ENCODE measurements around the gene PLP2.
"Not testable (repeated sequence)": the region's sequence is repeated elsewhere in the genome, so short reads cannot be mapped to it uniquely, and the experiment has no call there.

PLP2 gene

GRCh38 chrX:49173544-49173943 lies 1.8 kb downstream of the PLP2 start:
- H2BK5ac ChIP-seq (ENCODE audit: low read length); DNase-seq; H3K27me3 ChIP-seq (ENCODE audit: insufficient read depth, low read length, poor library complexity); H3K27ac ChIP-seq (ENCODE audit: low read depth, low read length); H4K5ac ChIP-seq (ENCODE audit: low read length); H3K4me3 ChIP-seq (ENCODE audit: low read length); H3K4me1 ChIP-seq (ENCODE audit: control insufficient read depth, low read depth, low read length); H3K79me2 ChIP-seq (ENCODE audit: control insufficient read depth, insufficient read depth, low read length); H4K8ac ChIP-seq (ENCODE audit: low read depth, low read length); H2AK5ac ChIP-seq (ENCODE audit: low read length); H2BK120ac ChIP-seq (ENCODE audit: low read depth, low read length); H3K4me2 ChIP-seq (ENCODE audit: low read length); H3K4ac ChIP-seq (ENCODE audit: low read depth, low read length); H3K79me1 ChIP-seq (ENCODE audit: low read length); H2BK15ac ChIP-seq (replicated peaks; ENCODE audit: low read depth); H3K9ac ChIP-seq (ENCODE audit: low read length); H3K36me3 ChIP-seq (ENCODE audit: control insufficient read depth, insufficient read depth, low read length); H3K56ac ChIP-seq (ENCODE audit: low read length); H3K23ac ChIP-seq (ENCODE audit: low read length); H3K18ac ChIP-seq (ENCODE audit: low read length): not testable (repeated sequence)
- no CpG with 5 or more reads among the region's 8 CpGs for WGBS (ENCODE audit: extremely low coverage, insufficient coverage, low lambda C conversion rate)

- H3K4me1 ChIP-seq (ENCODE audit: control insufficient read depth, low read depth, low read length) = no peaks in the 10 kb centered on the region
- peak; percentile 37 for DNase-seq
- H3K4ac ChIP-seq (ENCODE audit: low read depth, low read length) = no peak overlapping the region
- H3K27me3 ChIP-seq (ENCODE audit: insufficient read depth, low read length, poor library complexity) = no peaks in the 10 kb centered on the region
- H3K23ac ChIP-seq (ENCODE audit: low read length) = no peak overlapping the region
- no peaks in the 10 kb centered on the region for H3K79me1 ChIP-seq (ENCODE audit: low read length)
- H2AK5ac ChIP-seq (ENCODE audit: low read length) = no peak overlapping the region
- H3K4me3 ChIP-seq (ENCODE audit: low read length) = no peak overlapping the region
- H3K18ac ChIP-seq (ENCODE audit: low read length) = no peak overlapping the region
- H4K8ac ChIP-seq (ENCODE audit: low read depth, low read length) = no peak overlapping the region
- no peak overlapping the region for H3K4me2 ChIP-seq (ENCODE audit: low read length)
- H3K27ac ChIP-seq (ENCODE audit: low read depth, low read length) = no peak overlapping the region
- no peak overlapping the region for H3K56ac ChIP-seq (ENCODE audit: low read length)
- WGBS (ENCODE audit: extremely low coverage, insufficient coverage, low lambda C conversion rate) = no CpG with 5 or more reads among the region's 3 CpGs
- H2BK120ac ChIP-seq (ENCODE audit: low read depth, low read length) = no peak overlapping the region
- H3K36me3 ChIP-seq (ENCODE audit: control insufficient read depth, insufficient read depth, low read length) = no peaks in the 10 kb centered on the region
- H2BK15ac ChIP-seq (replicated peaks; ENCODE audit: low read depth) = no peak overlapping the region
- no peak overlapping the region for H3K9ac ChIP-seq (ENCODE audit: low read length)
- H2BK5ac ChIP-seq (ENCODE audit: low read length) = no peak overlapping the region
- no peak overlapping the region for H4K5ac ChIP-seq (ENCODE audit: low read length)
- H3K79me2 ChIP-seq (ENCODE audit: control insufficient read depth, insufficient read depth, low read length) = no peaks in the 10 kb centered on the region
Measured at GRCh38 chrX:49174723-49175122, 3.0 kb downstream of the PLP2 start.

- Histone ChIP-seq H3K4me3 (ENCODE audit: low read length) (no peak overlapping the region), H2BK120ac (ENCODE audit: low read depth, low read length) (no peak overlapping the region), H3K4ac (ENCODE audit: low read depth, low read length) (no peak overlapping the region), H2BK15ac (replicated peaks; ENCODE audit: low read depth) (no peak overlapping the region), H4K8ac (ENCODE audit: low read depth, low read length) (no peak overlapping the region), H3K9ac (ENCODE audit: low read length) (no peak overlapping the region), H3K79me1 (ENCODE audit: low read length) (no peaks in the 10 kb centered on the region), H3K27ac (ENCODE audit: low read depth, low read length) (no peak overlapping the region), H3K4me1 (ENCODE audit: control insufficient read depth, low read depth, low read length) (no peaks in the 10 kb centered on the region), H3K18ac (ENCODE audit: low read length) (no peak overlapping the region), H3K23ac (ENCODE audit: low read length) (no peak overlapping the region), H3K79me2 (ENCODE audit: control insufficient read depth, insufficient read depth, low read length) (no peaks in the 10 kb centered on the region), H4K5ac (ENCODE audit: low read length) (no peak overlapping the region), H2AK5ac (ENCODE audit: low read length) (no peak overlapping the region), H3K4me2 (ENCODE audit: low read length) (no peak overlapping the region), H2BK5ac (ENCODE audit: low read length) (no peak overlapping the region), H3K56ac (ENCODE audit: low read length) (no peak overlapping the region), H3K27me3 (ENCODE audit: insufficient read depth, low read length, poor library complexity) (no peaks in the 10 kb centered on the region), H3K36me3 (ENCODE audit: control insufficient read depth, insufficient read depth, low read length) (no peaks in the 10 kb centered on the region)
- WGBS (ENCODE audit: extremely low coverage, insufficient coverage, low lambda C conversion rate) = no CpG with 5 or more reads among the region's 43 CpGs
- DNase-seq = no peak
Measured at GRCh38 chrX:49175435-49176274, 4.0 kb downstream of the PLP2 start.

- H4K5ac ChIP-seq (ENCODE audit: low read length) = no peak overlapping the region
- no peak overlapping the region for H3K4ac ChIP-seq (ENCODE audit: low read depth, low read length)
- H3K4me1 ChIP-seq (ENCODE audit: control insufficient read depth, low read depth, low read length) = no peaks in the 10 kb centered on the region
- H2BK5ac ChIP-seq (ENCODE audit: low read length) = no peak overlapping the region
- no peak overlapping the region for H3K18ac ChIP-seq (ENCODE audit: low read length)
- no peak overlapping the region for H2AK5ac ChIP-seq (ENCODE audit: low read length)
- H2BK120ac ChIP-seq (ENCODE audit: low read depth, low read length) = no peak overlapping the region
- DNase-seq = no peak
- H3K4me3 ChIP-seq (ENCODE audit: low read length) = no peak overlapping the region
- no peak overlapping the region for H4K8ac ChIP-seq (ENCODE audit: low read depth, low read length)
- H3K56ac ChIP-seq (ENCODE audit: low read length) = no peak overlapping the region
- no peak overlapping the region for H3K9ac ChIP-seq (ENCODE audit: low read length)
- H2BK15ac ChIP-seq (replicated peaks; ENCODE audit: low read depth) = no peak overlapping the region
- H3K4me2 ChIP-seq (ENCODE audit: low read length) = no peak overlapping the region
- no peak overlapping the region for H3K27ac ChIP-seq (ENCODE audit: low read depth, low read length)
- no CpG with 5 or more reads among the region's 27 CpGs for WGBS (ENCODE audit: extremely low coverage, insufficient coverage, low lambda C conversion rate)
- H3K36me3 ChIP-seq (ENCODE audit: control insufficient read depth, insufficient read depth, low read length) = no peaks in the 10 kb centered on the region
- no peaks in the 10 kb centered on the region for H3K79me2 ChIP-seq (ENCODE audit: control insufficient read depth, insufficient read depth, low read length)
- no peaks in the 10 kb centered on the region for H3K79me1 ChIP-seq (ENCODE audit: low read length)
- no peaks in the 10 kb centered on the region for H3K27me3 ChIP-seq (ENCODE audit: insufficient read depth, low read length, poor library complexity)
- no peak overlapping the region for H3K23ac ChIP-seq (ENCODE audit: low read length)
Measured at GRCh38 chrX:49176421-49177326, 5.0 kb downstream of the PLP2 start.

GRCh38 chrX:49177338-49177833 lies 5.7 kb downstream of the PLP2 start:
- H3K4ac ChIP-seq (ENCODE audit: low read depth, low read length) = no peak overlapping the region
- H3K4me3 ChIP-seq (ENCODE audit: low read length) = no peak overlapping the region
- no peak overlapping the region for H3K4me2 ChIP-seq (ENCODE audit: low read length)
- no peak overlapping the region for H2BK5ac ChIP-seq (ENCODE audit: low read length)
- no peak overlapping the region for H3K18ac ChIP-seq (ENCODE audit: low read length)
- no peak overlapping the region for H3K23ac ChIP-seq (ENCODE audit: low read length)
- WGBS (ENCODE audit: extremely low coverage, insufficient coverage, low lambda C conversion rate) = no CpG with 5 or more reads among the region's 4 CpGs
- no peaks in the 10 kb centered on the region for H3K27me3 ChIP-seq (ENCODE audit: insufficient read depth, low read length, poor library complexity)
- no peak overlapping the region for H2BK120ac ChIP-seq (ENCODE audit: low read depth, low read length)
- no peak overlapping the region for H2BK15ac ChIP-seq (replicated peaks; ENCODE audit: low read depth)
- no peak overlapping the region for H3K27ac ChIP-seq (ENCODE audit: low read depth, low read length)
- no peaks in the 10 kb centered on the region for H3K79me1 ChIP-seq (ENCODE audit: low read length)
- no peaks in the 10 kb centered on the region for H3K4me1 ChIP-seq (ENCODE audit: control insufficient read depth, low read depth, low read length)
- no peak overlapping the region for H2AK5ac ChIP-seq (ENCODE audit: low read length)
- H3K79me2 ChIP-seq (ENCODE audit: control insufficient read depth, insufficient read depth, low read length) = no peaks in the 10 kb centered on the region
- H3K56ac ChIP-seq (ENCODE audit: low read length) = no peak overlapping the region
- no peak overlapping the region for H4K5ac ChIP-seq (ENCODE audit: low read length)
- H4K8ac ChIP-seq (ENCODE audit: low read depth, low read length) = no peak overlapping the region
- no peak overlapping the region for H3K9ac ChIP-seq (ENCODE audit: low read length)
- DNase-seq = no peak
- H3K36me3 ChIP-seq (ENCODE audit: control insufficient read depth, insufficient read depth, low read length) = no peaks in the 10 kb centered on the region

Measured in mesendoderm (in vitro differentiated cells).